Stimulated activated naive CD8-positive, alpha-beta T cell treated with anti-CD3 and anti-CD28 coated beads, Interleukin-15, amount 100 ng/mL, for 72 hours (primary cell): ENCODE measurements around the gene SLC13A5.

Experiments used
- ATAC-seq: fragments of 150-1000 bp; cut with Tn5 transposase; 2 replicates; pipeline ENCODE4 v1.10.0; 2021; ENCODE audit warnings: mild to moderate bottlenecking, moderate library complexity
- DNase-seq, 2 donors: peaks; one replicate each; pipeline ENCODE4 v3.0.0; 2021 to 2022
- H3K27ac Mint-ChIP-seq, 2 donors: one replicate each; pipeline ENCODE4 v1.8.0; 2022; ENCODE audit warnings: mild to moderate bottlenecking in 2 of 2, mixed read lengths in 2 of 2, moderate library complexity in 2 of 2
- H3K27me3 Mint-ChIP-seq: one replicate; pipeline ENCODE4 v1.8.0; 2022; ENCODE audit warnings: mixed read lengths
- H3K4me1 Mint-ChIP-seq: one replicate; pipeline ENCODE4 v1.8.0; 2022; ENCODE audit warnings: mild to moderate bottlenecking, mixed read lengths
- H3K4me3 Mint-ChIP-seq, 2 donors: one replicate each; pipeline ENCODE4 v1.8.0; 2022; ENCODE audit warnings: mild to moderate bottlenecking in 2 of 2, mixed read lengths in 2 of 2, moderate library complexity in 1 of 2
- H3K9me3 Mint-ChIP-seq, 2 donors: one replicate each; pipeline ENCODE4 v1.8.0; 2022; ENCODE audit warnings: mixed read lengths in 2 of 2

Gene SLC13A5

GRCh38 chr17:6716736-6717135, 3.6 kb upstream of the SLC13A5 start:
- H3K4me3 Mint-ChIP-seq, result no peak overlapping the region
- no peaks in the 10 kb centered on the region for H3K9me3 Mint-ChIP-seq
- peaks cover 22% of the 10 kb centered on the region for H3K4me1 Mint-ChIP-seq
- H3K27me3 Mint-ChIP-seq, result peaks cover 84% of the 10 kb centered on the region
- no peak for ATAC-seq
- no peak for DNase-seq
- no peak overlapping the region for H3K27ac Mint-ChIP-seq

GRCh38 chr17:6714315-6714874, 1.2 kb upstream of the SLC13A5 start:
- peaks cover 84% of the 10 kb centered on the region for H3K27me3 Mint-ChIP-seq
- H3K27ac Mint-ChIP-seq, result no peak overlapping the region
- peak overlapping the region; percentile 49 to 83 for H3K4me3 Mint-ChIP-seq
- no peak for ATAC-seq
- no peaks in the 10 kb centered on the region for H3K9me3 Mint-ChIP-seq
- peaks cover 22% of the 10 kb centered on the region for H3K4me1 Mint-ChIP-seq
- no peak for DNase-seq

GRCh38 chr17:6713918-6714271, 726 bp upstream of the SLC13A5 start:
- H3K27ac Mint-ChIP-seq, result no peak overlapping the region
- no peak for DNase-seq
- H3K4me1 Mint-ChIP-seq, result peaks cover 22% of the 10 kb centered on the region
- peaks cover 87% of the 10 kb centered on the region for H3K27me3 Mint-ChIP-seq
- peak overlapping the region; percentile 54 to 83 for H3K4me3 Mint-ChIP-seq
- H3K9me3 Mint-ChIP-seq, result no peaks in the 10 kb centered on the region
- ATAC-seq, result peak; percentile 26

GRCh38 chr17:6712854-6713129, 377 bp downstream of the SLC13A5 start:
- peaks cover 91% of the 10 kb centered on the region for H3K27me3 Mint-ChIP-seq
- DNase-seq, result no peak
- H3K9me3 Mint-ChIP-seq, result no peaks in the 10 kb centered on the region
- peaks cover 22% of the 10 kb centered on the region for H3K4me1 Mint-ChIP-seq
- no peak overlapping the region for H3K27ac Mint-ChIP-seq
- ATAC-seq, result no peak
- H3K4me3 Mint-ChIP-seq, result peak overlapping the region; percentile 74 to 85

- H3K4me3 Mint-ChIP-seq, result peak overlapping the region; percentile 74 to 85
- H3K9me3 Mint-ChIP-seq, result no peaks in the 10 kb centered on the region
- no peak for ATAC-seq
- peaks cover 88% of the 10 kb centered on the region for H3K27me3 Mint-ChIP-seq
- peaks cover 22% of the 10 kb centered on the region for H3K4me1 Mint-ChIP-seq
- no peak overlapping the region for H3K27ac Mint-ChIP-seq
- DNase-seq, result no peak
Measured at GRCh38 chr17:6712058-6712853, 913 bp downstream of the SLC13A5 start.

- DNase-seq (no peak), ATAC-seq (no peak)
- no peak overlapping the region for H3K4me3 Mint-ChIP-seq
- peaks cover 22% of the 10 kb centered on the region for H3K4me1 Mint-ChIP-seq
- no peaks in the 10 kb centered on the region for H3K9me3 Mint-ChIP-seq
- H3K27ac Mint-ChIP-seq, result no peak overlapping the region
- H3K27me3 Mint-ChIP-seq, result peaks cover 90% of the 10 kb centered on the region
Measured at GRCh38 chr17:6711681-6712057, 1.5 kb downstream of the SLC13A5 start.

GRCh38 chr17:6711081-6711674, 2.0 kb downstream of the SLC13A5 start:
- no peak overlapping the region for H3K4me3 Mint-ChIP-seq
- H3K9me3 Mint-ChIP-seq, result no peaks in the 10 kb centered on the region
- ATAC-seq (no peak), DNase-seq (no peak)
- peaks cover 90% of the 10 kb centered on the region for H3K27me3 Mint-ChIP-seq
- peaks cover 22% of the 10 kb centered on the region for H3K4me1 Mint-ChIP-seq
- no peak overlapping the region for H3K27ac Mint-ChIP-seq

- Mint-ChIP-seq H3K27me3 (peaks cover 84% of the 10 kb centered on the region), H3K4me3 (no peak overlapping the region), H3K4me1 (peaks cover 22% of the 10 kb centered on the region), H3K9me3 (no peaks in the 10 kb centered on the region), H3K27ac (peak overlapping the region in 1 of 2 donors; percentile 4)
- DNase-seq (no peak), ATAC-seq (no peak)
Measured at GRCh38 chr17:6710317-6710716, 2.9 kb downstream of the SLC13A5 start.

GRCh38 chr17:6708357-6708961, 4.7 kb downstream of the SLC13A5 start:
- H3K27me3 Mint-ChIP-seq, result peaks cover 66% of the 10 kb centered on the region
- peaks cover 15% of the 10 kb centered on the region for H3K4me1 Mint-ChIP-seq
- no peak overlapping the region for H3K4me3 Mint-ChIP-seq
- H3K9me3 Mint-ChIP-seq, result no peaks in the 10 kb centered on the region
- H3K27ac Mint-ChIP-seq, result no peak overlapping the region
- ATAC-seq, result no peak
- DNase-seq, result no peak

- no peak for ATAC-seq
- Mint-ChIP-seq H3K4me3 (no peak overlapping the region), H3K4me1 (peaks cover 3% of the 10 kb centered on the region), H3K9me3 (no peaks in the 10 kb centered on the region), H3K27ac (no peak overlapping the region), H3K27me3 (peaks cover 57% of the 10 kb centered on the region)
- DNase-seq, result no peak
Measured at GRCh38 chr17:6706996-6707395, 6.2 kb downstream of the SLC13A5 start.

- peaks cover 7% of the 10 kb centered on the region for H3K4me1 Mint-ChIP-seq
- no peaks in the 10 kb centered on the region for H3K9me3 Mint-ChIP-seq
- DNase-seq (no peak), ATAC-seq (no peak)
- no peak overlapping the region for H3K27ac Mint-ChIP-seq
- no peak overlapping the region for H3K4me3 Mint-ChIP-seq
- H3K27me3 Mint-ChIP-seq, result peaks cover 52% of the 10 kb centered on the region
Measured at GRCh38 chr17:6706499-6706898, 6.7 kb downstream of the SLC13A5 start.

GRCh38 chr17:6704470-6705052, 8.6 kb downstream of the SLC13A5 start:
- no peak for DNase-seq
- H3K27me3 Mint-ChIP-seq, result peaks cover 33% of the 10 kb centered on the region
- ATAC-seq, result no peak
- H3K4me1 Mint-ChIP-seq, result peaks cover 8% of the 10 kb centered on the region
- no peak overlapping the region for H3K4me3 Mint-ChIP-seq
- H3K27ac Mint-ChIP-seq, result no peak overlapping the region
- H3K9me3 Mint-ChIP-seq, result no peaks in the 10 kb centered on the region

- H3K27me3 Mint-ChIP-seq, result peaks cover 25% of the 10 kb centered on the region
- no peaks in the 10 kb centered on the region for H3K9me3 Mint-ChIP-seq
- DNase-seq (no peak), ATAC-seq (no peak)
- no peak overlapping the region for H3K27ac Mint-ChIP-seq
- H3K4me3 Mint-ChIP-seq, result no peak overlapping the region
- H3K4me1 Mint-ChIP-seq, result peaks cover 8% of the 10 kb centered on the region
Measured at GRCh38 chr17:6703751-6704150, 9.4 kb downstream of the SLC13A5 start.

- no peak for ATAC-seq
- peaks cover 8% of the 10 kb centered on the region for H3K4me1 Mint-ChIP-seq
- no peaks in the 10 kb centered on the region for H3K9me3 Mint-ChIP-seq
- DNase-seq, result no peak
- peak overlapping the region in 1 of 2 donors; percentile 64 for H3K27ac Mint-ChIP-seq
- peaks cover 18% of the 10 kb centered on the region for H3K27me3 Mint-ChIP-seq
- no peak overlapping the region for H3K4me3 Mint-ChIP-seq
Measured at GRCh38 chr17:6702567-6703215, 10.5 kb downstream of the SLC13A5 start.

- peaks cover 14% of the 10 kb centered on the region for H3K27me3 Mint-ChIP-seq
- peaks cover 8% of the 10 kb centered on the region for H3K4me1 Mint-ChIP-seq
- no peak overlapping the region for H3K27ac Mint-ChIP-seq
- peak; percentile 83 for ATAC-seq
- peak; percentile 27 to 36 for DNase-seq
- H3K4me3 Mint-ChIP-seq, result no peak overlapping the region
- no peaks in the 10 kb centered on the region for H3K9me3 Mint-ChIP-seq
Measured at GRCh38 chr17:6701719-6702118, 11.4 kb downstream of the SLC13A5 start.
